ENCODE results near the gene IL22.

GRCh38 chr12:68250454-68250853, 3.0 kb downstream of the IL22 start:
- TF ChIP-seq CTCF (IDR thresholded peaks at IDR 0.05; ENCODE audit: insufficient read depth, low read depth, low read length) (no peak), EZH2 (IDR thresholded peaks at IDR 0.05; ENCODE audit: insufficient read depth, low read length) (no peak)
